ENCODE results near the gene GSG1.
"Not testable (repeated sequence)": the region's sequence is repeated elsewhere in the genome, so short reads cannot be mapped to it uniquely, and the experiment has no call there.

GSG1 gene

GRCh38 chr12:13091832-13092231 lies 11.6 kb downstream of the GSG1 start:
- DNase-seq (ENCODE audit: low read depth in 2 of 2) = no peak

DNA sequence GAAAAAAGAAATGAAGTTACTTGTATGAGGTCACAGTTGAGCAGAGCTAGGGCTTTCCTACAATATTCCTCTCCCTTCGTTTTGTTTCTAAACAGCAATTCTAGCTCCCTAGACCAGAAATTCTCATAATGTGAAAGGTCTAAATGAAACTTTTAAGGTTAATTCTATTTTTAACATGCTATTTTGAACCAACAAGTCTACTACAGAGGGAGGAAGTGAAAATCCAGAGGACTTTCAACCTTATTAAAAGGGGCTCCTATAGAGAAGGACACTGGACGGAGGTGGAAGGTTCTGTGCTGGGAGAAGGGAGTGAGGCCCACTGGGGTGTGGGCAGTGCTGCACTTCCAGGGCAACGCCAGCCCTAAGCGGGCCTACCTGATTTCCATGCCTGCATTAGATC lies 13.4 kb downstream of the GSG1 start:
- DNase-seq (ENCODE audit: low read depth in 2 of 2) = no peak

DNA sequence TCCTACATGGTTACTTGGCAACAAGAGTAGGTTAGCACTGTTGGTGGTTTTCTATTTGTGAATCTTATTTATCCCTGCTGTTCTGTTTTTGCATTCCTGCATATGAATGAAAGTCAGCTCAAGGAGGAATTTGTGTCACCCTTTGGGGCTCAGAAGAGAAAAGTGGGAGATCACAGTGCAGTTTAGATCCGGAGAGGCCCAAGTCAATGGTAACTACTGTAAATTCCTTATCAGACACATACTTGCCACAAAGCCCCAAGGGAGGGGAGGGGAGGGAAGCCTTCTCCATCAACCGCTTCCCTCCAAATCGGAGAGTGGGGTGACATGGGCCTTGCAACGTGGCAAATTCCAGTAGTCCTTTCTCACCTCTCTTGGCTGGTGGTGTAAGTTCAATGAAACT lies 15.0 kb downstream of the GSG1 start:
- DNase-seq (ENCODE audit: low read depth in 2 of 2) = no peak

GRCh38 chr12:13087766-13088165 lies 15.7 kb downstream of the GSG1 start:
- no peak for DNase-seq (ENCODE audit: low read depth in 2 of 2)

DNA sequence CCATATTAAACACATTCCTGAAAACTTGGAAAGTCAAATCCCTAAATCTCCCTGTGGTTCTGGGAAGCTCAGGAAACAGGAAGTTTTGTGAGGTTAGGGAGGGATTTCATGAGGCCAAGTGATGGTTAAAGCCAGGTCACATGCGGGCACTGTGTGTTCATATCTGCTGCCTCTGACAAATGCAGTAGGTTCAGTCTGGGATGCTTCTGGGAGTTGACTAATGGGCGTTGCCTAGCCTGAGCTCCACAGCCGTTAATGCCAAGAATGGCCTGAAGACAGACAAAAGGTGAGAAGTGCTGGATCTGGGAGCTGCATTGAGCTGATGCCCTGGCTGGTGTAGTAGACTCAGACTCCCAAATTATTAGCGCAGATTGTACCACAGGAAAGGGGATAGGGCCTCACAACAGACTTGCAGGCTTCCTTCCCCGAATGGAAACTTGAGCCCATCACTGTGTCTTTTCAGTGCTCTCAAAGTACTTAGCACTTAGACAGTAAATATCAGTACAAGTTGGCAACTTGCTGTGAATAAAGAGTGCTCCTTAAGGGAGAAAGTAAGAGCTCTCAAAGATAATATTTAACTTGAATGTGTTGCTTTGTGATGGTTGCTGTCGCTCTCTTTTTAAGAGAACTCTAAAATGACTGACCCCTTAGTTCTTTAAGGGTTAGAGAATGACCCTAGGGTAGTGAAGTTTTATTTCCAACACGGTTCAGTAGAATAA lies 17.3 kb downstream of the GSG1 start:
- no peak for DNase-seq (ENCODE audit: low read depth in 2 of 2)

GRCh38 chr12:13084898-13085640 lies 18.4 kb downstream of the GSG1 start:
- DNase-seq (ENCODE audit: low read depth in 2 of 2) = no peak

DNA sequence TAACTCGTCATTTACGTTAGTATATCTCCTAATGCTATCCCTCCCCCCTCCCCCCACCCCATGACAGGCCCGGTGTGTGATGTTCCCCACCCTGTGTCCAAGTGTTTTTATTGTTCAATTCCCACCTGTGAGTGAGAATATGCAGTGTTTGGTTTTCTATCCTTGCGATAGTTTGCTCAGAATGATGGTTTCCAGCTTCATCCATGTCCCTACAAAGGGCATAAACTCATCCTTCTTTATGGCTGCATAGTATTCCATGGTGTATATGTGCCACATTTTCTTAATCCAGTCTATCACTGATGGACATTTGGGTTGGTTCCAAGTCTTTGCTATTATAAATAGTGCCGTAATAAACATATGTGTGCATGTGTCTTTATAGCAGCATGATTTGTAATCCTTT lies 19.8 kb downstream of the GSG1 start:
- DNase-seq (ENCODE audit: low read depth in 2 of 2) = not testable (repeated sequence)

- no peak for DNase-seq (ENCODE audit: low read depth in 2 of 2)
Measured at GRCh38 chr12:13082861-13083260, 20.6 kb downstream of the GSG1 start.

DNA sequence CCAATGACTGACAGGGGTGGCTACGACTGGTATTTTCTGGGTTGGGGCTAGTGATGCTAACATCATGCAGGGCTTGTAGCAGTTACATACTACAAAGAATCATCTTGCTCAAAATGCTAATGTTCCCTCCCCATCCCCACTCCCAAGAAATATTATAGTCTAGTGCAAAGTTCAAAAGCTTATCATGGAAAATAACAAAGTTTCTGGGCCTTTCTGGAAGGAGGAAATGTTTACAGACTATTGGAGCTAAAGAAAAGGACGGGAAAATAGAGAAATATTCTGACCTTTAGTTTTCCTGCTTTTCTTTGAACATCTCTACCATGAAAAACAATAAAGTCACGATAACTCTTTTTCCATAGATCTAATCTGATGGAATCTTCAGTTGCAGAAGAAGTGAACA lies 23.2 kb downstream of the GSG1 start:
- no peak for DNase-seq (ENCODE audit: low read depth in 2 of 2)

DNA sequence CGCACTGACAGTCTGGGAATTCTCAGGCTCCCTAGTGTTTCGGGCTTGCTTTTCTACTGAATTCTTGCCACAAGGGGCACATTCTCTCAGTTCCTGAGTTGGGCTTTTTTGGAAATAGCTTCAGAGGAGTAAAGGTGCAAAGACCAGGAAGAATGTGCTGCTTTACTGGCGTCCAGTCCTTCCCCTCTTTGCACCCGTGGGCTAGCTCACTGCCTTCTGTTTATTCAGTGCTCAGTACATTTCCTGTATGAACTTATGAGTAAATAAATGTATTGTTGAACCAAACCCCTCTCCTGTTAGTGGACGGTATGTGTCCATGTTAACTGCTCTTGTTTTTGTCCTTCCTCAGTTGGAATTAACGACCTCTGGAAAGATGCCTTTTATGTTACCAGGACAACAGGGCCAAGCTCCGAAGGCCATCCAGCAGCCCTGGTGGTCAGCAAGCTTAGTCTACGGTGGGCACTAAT lies 24.0 kb downstream of the GSG1 start:
- no peak for DNase-seq (ENCODE audit: low read depth in 2 of 2)

- no peak for DNase-seq (ENCODE audit: low read depth in 2 of 2)
Measured at GRCh38 chr12:13075786-13076570, 27.5 kb downstream of the GSG1 start.

- DNase-seq (ENCODE audit: low read depth in 2 of 2) = no peak
Measured at GRCh38 chr12:13075118-13075480, 28.4 kb downstream of the GSG1 start.

DNA sequence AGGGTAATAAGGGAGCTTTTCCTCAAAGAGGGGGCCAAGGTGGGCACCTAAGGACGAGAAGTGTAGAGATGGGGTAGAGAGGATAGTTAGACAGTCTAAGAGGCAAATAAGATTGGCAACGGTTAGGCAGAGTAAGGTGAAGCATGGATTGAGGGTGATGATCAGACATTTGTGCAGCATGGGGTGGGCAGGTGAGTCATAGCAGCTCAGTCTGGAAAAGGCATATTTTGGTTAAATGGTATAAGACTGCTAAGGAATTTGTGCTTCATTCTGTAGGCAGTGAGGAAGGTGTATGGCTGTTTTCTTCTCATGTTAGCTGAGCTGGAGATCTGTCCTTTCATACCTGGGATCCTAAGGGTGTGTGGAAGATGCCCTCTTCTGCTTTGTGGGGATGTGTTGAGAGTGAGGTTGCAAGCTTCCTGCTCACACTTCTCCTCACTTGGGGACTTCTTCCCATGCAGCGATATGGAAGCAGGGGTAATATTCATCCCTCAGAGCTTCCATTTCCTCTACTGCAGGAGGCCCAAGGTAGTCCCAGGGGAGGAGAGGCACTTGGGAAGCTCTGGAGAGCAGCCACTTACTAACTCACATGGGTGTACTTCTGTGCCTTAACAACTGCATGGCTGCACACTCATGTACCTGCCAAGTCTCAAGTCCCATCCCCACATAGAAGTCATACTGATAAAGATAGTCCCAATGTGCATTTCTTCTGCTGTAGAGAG lies 28.9 kb downstream of the GSG1 start:
- no peak for DNase-seq (ENCODE audit: low read depth in 2 of 2)

DNA sequence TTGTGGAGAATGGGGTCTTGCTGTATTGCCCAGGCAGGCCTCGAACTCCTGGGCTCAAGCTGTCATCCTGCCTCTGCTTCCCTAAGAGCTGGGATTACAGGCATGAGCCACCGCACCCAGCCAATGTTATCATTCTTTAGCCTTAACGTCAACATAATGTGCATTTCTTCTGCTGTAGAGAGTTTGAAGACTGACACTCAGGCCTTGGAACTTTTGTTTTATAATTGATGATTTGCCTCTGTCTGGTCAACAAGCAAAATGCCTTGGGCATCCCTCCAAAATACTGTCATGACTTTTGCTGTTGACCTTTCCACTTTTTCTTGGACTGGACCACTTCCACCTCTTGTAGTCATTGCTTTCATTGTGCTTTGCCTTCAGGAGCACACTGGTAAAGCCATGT lies 30.3 kb downstream of the GSG1 start:
- DNase-seq (ENCODE audit: low read depth in 2 of 2) = no peak

DNA sequence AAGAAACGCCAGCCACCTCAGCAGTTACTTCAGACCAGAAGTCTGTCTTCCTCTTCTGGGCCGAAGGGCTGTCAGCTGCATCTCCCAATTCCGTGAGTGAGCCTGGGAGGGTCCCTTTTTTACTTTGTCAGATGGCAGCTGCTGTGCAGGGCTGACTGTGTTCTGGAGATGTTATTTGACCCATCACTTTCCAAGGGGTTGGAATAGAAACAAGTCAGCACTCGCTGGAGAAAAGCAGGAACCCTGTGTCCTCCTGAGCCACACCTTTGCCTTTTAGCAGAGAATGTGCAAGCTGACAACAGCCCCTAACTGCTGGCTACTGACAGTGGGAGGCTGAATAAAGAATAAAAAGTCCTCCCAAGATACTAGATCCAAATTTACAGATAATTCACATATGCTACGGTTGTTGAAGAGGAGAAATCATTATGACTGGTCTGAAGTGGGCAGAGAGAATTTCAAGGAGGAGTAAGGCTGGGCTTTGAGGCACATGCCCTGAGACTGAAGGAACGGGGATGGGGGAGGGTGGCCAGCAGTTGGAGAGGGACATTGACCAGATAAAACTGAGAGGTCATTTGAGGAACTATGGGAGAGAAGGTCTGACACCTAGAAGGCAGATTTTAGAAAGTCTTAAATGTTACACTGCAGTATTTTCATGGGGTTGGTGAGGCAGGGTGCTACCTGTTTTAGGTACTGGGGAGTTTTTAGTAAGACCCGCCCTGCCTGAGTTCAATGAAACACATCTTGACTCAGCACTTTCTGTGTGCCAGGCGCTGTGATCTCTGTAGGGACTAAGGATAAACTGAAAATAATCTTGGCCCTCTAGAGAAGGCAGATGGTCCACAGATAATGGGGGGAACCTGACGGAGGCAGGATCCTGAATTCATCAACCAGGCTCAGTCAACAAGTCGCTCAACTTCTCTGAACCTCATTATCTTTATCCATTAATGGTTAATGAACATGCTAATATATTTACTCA lies 31.9 kb downstream of the GSG1 start:
- no peak for DNase-seq (ENCODE audit: low read depth in 2 of 2)

DNA sequence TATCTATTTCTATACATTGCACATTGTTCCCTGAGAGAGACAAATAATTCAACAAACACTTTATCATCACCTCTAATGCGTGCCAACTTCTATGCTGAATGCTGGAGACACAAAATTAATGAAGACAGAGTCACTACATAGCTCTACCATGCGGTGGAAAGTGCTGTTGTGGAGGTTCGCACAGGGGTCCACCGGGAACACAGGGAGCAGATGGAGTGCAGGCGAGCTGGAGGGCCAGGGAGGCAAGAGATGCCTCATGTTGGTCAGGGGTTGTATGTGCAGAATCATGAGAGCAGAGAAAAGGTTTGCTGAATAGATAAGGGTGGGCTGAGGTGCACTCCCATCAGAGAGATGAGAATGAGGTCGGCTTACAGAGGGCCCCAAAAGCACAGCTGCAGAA lies 34.1 kb downstream of the GSG1 start:
- no peak for DNase-seq (ENCODE audit: low read depth in 2 of 2)

DNA sequence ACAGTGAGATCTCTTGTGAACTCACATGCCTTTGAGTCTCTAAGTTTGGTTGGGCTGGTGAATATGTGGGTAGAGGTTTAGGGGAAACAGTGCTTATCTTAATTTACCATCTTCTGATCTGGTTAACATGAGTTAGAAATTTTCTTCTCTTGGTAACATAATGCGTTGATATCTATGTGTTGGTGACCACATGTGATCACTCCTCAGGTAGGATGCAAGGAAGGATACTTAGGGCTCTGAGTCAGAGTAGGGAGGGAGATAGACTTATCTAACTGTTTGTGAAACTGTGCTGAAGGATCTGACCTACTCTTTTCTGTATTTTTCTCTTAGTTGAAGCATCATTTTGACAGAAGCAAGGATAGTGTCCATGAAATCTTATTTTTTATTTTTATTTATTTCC lies 36.1 kb downstream of the GSG1 start:
- no peak for DNase-seq (ENCODE audit: low read depth in 2 of 2)

- DNase-seq (ENCODE audit: low read depth in 2 of 2) = no peak
Measured at GRCh38 chr12:13066459-13066858, 37.0 kb downstream of the GSG1 start.

DNA sequence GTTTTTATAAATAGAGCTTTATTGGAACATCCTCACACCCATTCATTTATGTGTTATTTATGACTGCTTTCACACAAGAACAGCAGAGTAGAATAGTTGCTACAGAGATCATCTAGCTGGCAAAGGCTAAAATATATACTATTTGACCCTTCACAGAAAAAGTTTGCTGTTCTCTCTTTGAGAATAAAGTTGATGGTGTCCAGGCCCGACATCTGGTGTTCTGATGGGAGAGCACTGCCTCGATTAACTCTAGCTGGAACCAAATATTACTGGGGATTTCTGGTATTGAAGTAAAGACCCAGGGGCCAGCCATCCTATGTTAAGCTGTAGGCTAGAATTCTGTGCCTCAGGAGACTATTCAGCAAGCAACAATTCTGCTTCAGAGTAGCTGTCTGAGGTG lies 37.5 kb downstream of the GSG1 start:
- DNase-seq (ENCODE audit: low read depth in 2 of 2) = no peak

DNA sequence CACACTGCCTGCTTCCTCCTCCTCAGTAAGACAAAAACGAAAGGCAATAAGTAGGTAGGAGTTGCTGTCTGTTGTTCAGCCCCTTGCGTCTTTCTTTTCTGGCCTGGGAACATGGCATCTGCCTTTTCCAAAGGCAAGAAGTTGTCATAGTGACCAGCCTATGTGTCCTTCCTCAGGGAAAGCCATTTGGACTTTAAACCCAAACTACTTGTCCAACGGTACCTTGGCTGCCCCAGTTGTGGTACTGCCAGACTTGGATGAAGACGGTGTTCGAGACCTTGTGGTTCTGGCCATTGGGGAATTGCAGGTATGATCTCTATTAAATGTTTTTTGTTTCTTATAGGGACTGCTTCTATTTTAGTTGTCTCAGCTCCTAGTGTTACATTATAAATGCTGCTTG lies 40.8 kb downstream of the GSG1 start:
- no peak for DNase-seq (ENCODE audit: low read depth in 2 of 2)

DNA sequence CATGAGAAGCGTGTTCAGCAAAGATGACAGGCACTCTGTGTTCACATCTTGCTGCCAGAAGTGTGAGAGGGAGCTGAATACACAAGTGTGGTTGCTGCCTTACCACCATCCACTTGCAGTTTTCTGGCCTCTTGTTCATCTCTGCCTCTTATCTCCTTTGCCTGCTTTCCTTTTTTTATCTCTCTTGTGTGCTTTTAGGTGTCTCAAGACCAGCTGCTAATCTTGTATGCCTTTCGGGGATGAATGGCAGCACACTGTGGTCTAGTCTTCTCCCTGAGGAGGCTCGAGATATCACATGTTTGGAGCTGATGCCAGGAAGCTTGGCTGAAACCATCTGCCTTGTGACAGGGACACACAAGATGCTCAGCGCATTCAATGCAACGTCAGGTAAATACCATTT lies 42.1 kb downstream of the GSG1 start:
- DNase-seq (ENCODE audit: low read depth in 2 of 2) = no peak

Measured in stimulated activated CD8-positive, alpha-beta memory T cell treated with anti-CD3 and anti-CD28 coated beads, Interleukin-15, amount 100 ng/mL, for 4 hours (primary cell).